HCT116 (cell line): ENCODE results near the gene FGFR3.

ENCODE experiments used
- CEBPB ChIP-seq: IDR thresholded peaks from 2 replicates; pipeline ENCODE4 v1.6.1; 2012; ENCODE audit warnings: low read depth
- EGR1 ChIP-seq: IDR thresholded peaks from 2 replicates; pipeline ENCODE4 v1.6.1; 2012; ENCODE audit warnings: low read depth
- EZH2 ChIP-seq: fragments of 200-600 bp; sonication (generic); IDR thresholded peaks from 2 replicates; pipeline ENCODE4 v1.6.1; 2017; ENCODE audit warnings: antibody characterized with exemption, mixed run types
- EZH2phosphoT487 ChIP-seq: fragments of 200-600 bp; IDR thresholded peaks from 2 replicates; pipeline ENCODE4 v1.6.1; 2018; ENCODE audit warnings: antibody characterized with exemption, borderline replicate concordance
- POLR2A ChIP-seq: IDR thresholded peaks from 2 replicates; pipeline ENCODE4 v1.7.0; 2011; ENCODE audit warnings: borderline replicate concordance; ENCODE audit not compliant: insufficient read depth, insufficient read length; ENCODE audit errors: extremely low read depth
- POLR2AphosphoS5 ChIP-seq: IDR thresholded peaks from 2 replicates; pipeline ENCODE4 v1.6.1; 2011; ENCODE audit warnings: mild to moderate bottlenecking, low read depth, low read length, moderate library complexity
- RAD21 ChIP-seq: IDR thresholded peaks from 2 replicates; pipeline ENCODE4 v1.6.1; 2012; ENCODE audit warnings: low read depth, mild to moderate bottlenecking
- SIN3A ChIP-seq: IDR thresholded peaks from 2 replicates; pipeline ENCODE4 v1.6.1; 2012; ENCODE audit warnings: low read depth
- TF ChIP-seq, protein P1 (sequence below), 3 experiments: fragments of 200-600 bp in 1 of 3; sonication (generic) in 1 of 3; IDR thresholded peaks in 2 of 3; conservative IDR thresholded peaks in 1 of 3; 2 replicates each; pipeline ENCODE4 v1.5.1; 2012 to 2017; ENCODE audit warnings: low read depth in 2 of 3, low read length in 2 of 3, antibody characterized with exemption in 1 of 3, borderline replicate concordance in 1 of 3, control low read depth in 1 of 3, mild to moderate bottlenecking in 1 of 3, mixed read lengths in 1 of 3, mixed run types in 1 of 3, moderate library complexity in 1 of 3; ENCODE audit not compliant: insufficient read depth in 1 of 3
- TF ChIP-seq, protein P2 (sequence below): IDR thresholded peaks from 2 replicates; pipeline ENCODE4 v1.6.1; 2012; ENCODE audit warnings: low read depth
- TF ChIP-seq, protein P3 (sequence below): IDR thresholded peaks from 2 replicates; pipeline ENCODE4 v1.6.1; 2012
- TF ChIP-seq, protein P4 (sequence below): IDR thresholded peaks from 2 replicates; pipeline ENCODE4 v1.6.1; 2012

DNA sequence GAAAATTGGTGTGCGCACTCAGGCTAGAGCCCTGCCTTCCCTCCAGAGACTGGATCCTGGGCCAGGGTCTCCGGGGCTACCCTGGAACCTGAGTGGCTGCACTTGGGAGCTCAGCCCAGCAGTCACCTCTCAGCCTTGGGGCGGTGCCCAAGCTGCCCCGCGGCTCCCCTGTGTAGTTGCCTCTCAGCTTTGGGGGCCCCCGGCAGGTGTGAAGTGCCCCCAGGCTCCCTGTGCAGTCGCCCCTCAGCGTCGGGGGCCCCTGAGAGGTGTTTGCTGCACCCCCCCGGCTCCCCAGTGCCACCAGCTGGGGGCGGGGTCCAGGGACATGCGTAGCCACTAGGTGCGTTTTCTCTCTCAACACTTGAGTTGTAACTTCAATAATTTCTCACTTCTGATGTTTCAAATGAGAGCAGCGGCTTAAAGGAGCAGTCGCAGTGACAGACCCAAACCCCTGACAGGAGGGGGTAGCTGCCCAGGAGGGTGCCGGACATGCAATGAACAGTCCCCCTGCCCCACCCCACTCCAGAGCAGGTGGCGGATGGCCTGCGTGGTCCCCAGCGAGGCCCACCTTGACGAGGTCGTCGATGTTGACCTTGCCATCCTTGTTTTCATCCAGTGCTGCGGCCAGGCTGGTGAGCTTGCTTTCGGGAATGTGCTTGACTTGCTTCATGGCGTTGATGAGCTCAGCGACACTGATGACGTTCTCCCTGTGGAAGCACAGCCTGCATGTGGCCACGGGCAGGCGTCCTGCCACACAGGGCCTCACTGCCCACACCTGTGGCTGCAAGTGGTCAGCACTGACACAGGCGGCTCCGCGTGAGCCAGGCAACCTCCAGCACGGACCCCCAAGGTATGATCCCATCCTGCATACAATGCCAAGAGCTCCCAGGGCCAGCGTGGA is 22.3 kb downstream of the FGFR3 start:
- TF ChIP-seq, protein P1, sequence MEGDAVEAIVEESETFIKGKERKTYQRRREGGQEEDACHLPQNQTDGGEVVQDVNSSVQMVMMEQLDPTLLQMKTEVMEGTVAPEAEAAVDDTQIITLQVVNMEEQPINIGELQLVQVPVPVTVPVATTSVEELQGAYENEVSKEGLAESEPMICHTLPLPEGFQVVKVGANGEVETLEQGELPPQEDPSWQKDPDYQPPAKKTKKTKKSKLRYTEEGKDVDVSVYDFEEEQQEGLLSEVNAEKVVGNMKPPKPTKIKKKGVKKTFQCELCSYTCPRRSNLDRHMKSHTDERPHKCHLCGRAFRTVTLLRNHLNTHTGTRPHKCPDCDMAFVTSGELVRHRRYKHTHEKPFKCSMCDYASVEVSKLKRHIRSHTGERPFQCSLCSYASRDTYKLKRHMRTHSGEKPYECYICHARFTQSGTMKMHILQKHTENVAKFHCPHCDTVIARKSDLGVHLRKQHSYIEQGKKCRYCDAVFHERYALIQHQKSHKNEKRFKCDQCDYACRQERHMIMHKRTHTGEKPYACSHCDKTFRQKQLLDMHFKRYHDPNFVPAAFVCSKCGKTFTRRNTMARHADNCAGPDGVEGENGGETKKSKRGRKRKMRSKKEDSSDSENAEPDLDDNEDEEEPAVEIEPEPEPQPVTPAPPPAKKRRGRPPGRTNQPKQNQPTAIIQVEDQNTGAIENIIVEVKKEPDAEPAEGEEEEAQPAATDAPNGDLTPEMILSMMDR (IDR thresholded peaks at IDR 0.05 in 2 of 3, conservative IDR thresholded peaks at IDR 0.05 in 1 of 3; ENCODE audit: borderline replicate concordance in 1 of 3, insufficient read depth in 1 of 3, low read depth in 2 of 3, low read length in 2 of 3): no peak
- TF ChIP-seq, protein P2, sequence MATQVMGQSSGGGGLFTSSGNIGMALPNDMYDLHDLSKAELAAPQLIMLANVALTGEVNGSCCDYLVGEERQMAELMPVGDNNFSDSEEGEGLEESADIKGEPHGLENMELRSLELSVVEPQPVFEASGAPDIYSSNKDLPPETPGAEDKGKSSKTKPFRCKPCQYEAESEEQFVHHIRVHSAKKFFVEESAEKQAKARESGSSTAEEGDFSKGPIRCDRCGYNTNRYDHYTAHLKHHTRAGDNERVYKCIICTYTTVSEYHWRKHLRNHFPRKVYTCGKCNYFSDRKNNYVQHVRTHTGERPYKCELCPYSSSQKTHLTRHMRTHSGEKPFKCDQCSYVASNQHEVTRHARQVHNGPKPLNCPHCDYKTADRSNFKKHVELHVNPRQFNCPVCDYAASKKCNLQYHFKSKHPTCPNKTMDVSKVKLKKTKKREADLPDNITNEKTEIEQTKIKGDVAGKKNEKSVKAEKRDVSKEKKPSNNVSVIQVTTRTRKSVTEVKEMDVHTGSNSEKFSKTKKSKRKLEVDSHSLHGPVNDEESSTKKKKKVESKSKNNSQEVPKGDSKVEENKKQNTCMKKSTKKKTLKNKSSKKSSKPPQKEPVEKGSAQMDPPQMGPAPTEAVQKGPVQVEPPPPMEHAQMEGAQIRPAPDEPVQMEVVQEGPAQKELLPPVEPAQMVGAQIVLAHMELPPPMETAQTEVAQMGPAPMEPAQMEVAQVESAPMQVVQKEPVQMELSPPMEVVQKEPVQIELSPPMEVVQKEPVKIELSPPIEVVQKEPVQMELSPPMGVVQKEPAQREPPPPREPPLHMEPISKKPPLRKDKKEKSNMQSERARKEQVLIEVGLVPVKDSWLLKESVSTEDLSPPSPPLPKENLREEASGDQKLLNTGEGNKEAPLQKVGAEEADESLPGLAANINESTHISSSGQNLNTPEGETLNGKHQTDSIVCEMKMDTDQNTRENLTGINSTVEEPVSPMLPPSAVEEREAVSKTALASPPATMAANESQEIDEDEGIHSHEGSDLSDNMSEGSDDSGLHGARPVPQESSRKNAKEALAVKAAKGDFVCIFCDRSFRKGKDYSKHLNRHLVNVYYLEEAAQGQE: no peak
- TF ChIP-seq POLR2AphosphoS5: no peak
- TF ChIP-seq EZH2phosphoT487: no peak
- no peak for TF ChIP-seq POLR2A
- no peak for TF ChIP-seq EZH2
- TF ChIP-seq, protein P3, sequence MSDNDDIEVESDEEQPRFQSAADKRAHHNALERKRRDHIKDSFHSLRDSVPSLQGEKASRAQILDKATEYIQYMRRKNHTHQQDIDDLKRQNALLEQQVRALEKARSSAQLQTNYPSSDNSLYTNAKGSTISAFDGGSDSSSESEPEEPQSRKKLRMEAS: no peak
- TF ChIP-seq SIN3A: no peak
- TF ChIP-seq CEBPB: no peak
- TF ChIP-seq RAD21: no peak
- TF ChIP-seq, protein P4, sequence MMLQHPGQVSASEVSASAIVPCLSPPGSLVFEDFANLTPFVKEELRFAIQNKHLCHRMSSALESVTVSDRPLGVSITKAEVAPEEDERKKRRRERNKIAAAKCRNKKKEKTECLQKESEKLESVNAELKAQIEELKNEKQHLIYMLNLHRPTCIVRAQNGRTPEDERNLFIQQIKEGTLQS: no peak
- no peak for TF ChIP-seq EGR1
